ENCODE measurements around the gene CRIM1.
A peak's percentile ranks its signal among the peaks of the same experiment; 100 is the strongest.

Gene CRIM1

DNA sequence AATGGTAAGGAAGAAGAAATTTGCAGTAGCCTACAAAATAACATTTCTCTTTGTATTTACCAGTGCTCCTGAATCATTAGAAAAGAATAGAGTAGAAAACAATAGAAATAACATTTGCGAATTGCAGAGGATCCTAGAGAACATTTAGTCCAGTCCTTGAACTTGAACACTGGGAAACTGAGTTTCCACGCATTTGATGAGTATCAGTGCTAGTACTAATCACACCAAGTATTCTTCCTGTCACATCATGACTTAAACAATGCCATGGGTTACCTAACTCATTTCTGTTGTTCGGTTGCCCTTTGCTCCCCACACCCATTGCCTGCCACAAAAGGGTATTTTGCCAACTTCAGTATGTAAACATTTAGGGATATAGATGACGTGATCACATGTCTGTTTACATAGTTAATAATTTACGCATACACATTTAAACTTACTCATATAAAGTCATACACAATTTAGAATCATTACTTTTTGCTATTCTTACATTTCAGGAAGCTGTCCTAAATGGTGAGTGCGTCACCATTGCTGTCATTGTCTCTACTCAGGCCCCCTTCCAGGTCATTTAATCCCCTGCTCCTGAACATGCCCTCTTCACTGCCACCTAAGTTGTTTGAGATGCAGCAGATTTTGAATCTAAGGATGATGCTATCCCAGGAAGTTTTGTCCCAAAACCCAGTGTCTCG lies 42.3 kb downstream of the CRIM1 start:
- Histone ChIP-seq H3K4me1 (ENCODE audit: insufficient read depth, low read length) (no peaks in the 10 kb centered on the region), H3K36me3 (ENCODE audit: insufficient read depth, low read length) (no peaks in the 10 kb centered on the region), H3K9me3 (ENCODE audit: insufficient read depth, low read length, severe bottlenecking) (no peaks in the 10 kb centered on the region), H3K79me2 (ENCODE audit: insufficient read depth, low read length) (no peaks in the 10 kb centered on the region), H3K27me3 (ENCODE audit: insufficient read depth, low read length, poor library complexity) (peaks cover 2% of the 10 kb centered on the region), H2AFZ (ENCODE audit: low read depth, low read length) (no peak overlapping the region), H3K4me3 (ENCODE audit: low read depth in 1 of 2, low read length in 2 of 2) (no peak overlapping the region), H3K27ac (ENCODE audit: low read length) (no peak overlapping the region), H3K9ac (ENCODE audit: low read depth, low read length) (no peak overlapping the region), H3K4me2 (ENCODE audit: insufficient read depth, low read length) (no peak overlapping the region), H4K20me1 (ENCODE audit: insufficient read depth, low read length) (no peaks in the 10 kb centered on the region)
- no peak for DNase-seq
- ATAC-seq (ENCODE audit: insufficient read depth, low read depth), result no peak
- TF ChIP-seq EZH2 (IDR thresholded peaks at IDR 0.05; ENCODE audit: borderline replicate concordance, low read depth, low read length, severe bottlenecking) (no peak), CTCF (IDR thresholded peaks at IDR 0.05; ENCODE audit: borderline replicate concordance, extremely low read depth, low read length, poor library complexity, severe bottlenecking) (no peak)

DNA sequence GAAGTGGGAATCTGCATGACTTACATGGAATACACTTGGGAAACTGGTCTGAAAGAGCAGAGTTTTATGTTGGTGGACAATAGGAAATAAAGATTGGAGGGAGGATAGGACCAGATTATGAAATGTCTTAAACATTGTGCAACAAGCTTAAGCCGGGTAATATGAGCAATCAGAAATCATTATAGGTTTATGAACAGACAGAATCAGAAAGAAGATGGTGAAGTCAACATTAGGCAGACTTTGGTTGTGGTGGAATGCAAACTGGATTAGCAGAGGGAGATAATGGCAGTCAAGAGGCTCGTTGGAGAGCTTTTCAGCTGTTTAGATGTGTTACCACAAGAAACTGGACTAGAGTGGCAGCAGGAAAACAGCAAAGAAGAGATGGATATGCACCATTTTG lies 43.5 kb downstream of the CRIM1 start:
- TF ChIP-seq EZH2 (IDR thresholded peaks at IDR 0.05; ENCODE audit: borderline replicate concordance, low read depth, low read length, severe bottlenecking) (no peak), CTCF (IDR thresholded peaks at IDR 0.05; ENCODE audit: borderline replicate concordance, extremely low read depth, low read length, poor library complexity, severe bottlenecking) (no peak)
- no peaks in the 10 kb centered on the region for H3K4me1 ChIP-seq (ENCODE audit: insufficient read depth, low read length)
- H2AFZ ChIP-seq (ENCODE audit: low read depth, low read length), result no peak overlapping the region
- no peaks in the 10 kb centered on the region for H3K9me3 ChIP-seq (ENCODE audit: insufficient read depth, low read length, severe bottlenecking)
- no peaks in the 10 kb centered on the region for H4K20me1 ChIP-seq (ENCODE audit: insufficient read depth, low read length)
- DNase-seq (no peak), ATAC-seq (ENCODE audit: insufficient read depth, low read depth) (no peak)
- no peak overlapping the region for H3K27ac ChIP-seq (ENCODE audit: low read length)
- peaks cover 2% of the 10 kb centered on the region for H3K27me3 ChIP-seq (ENCODE audit: insufficient read depth, low read length, poor library complexity)
- no peaks in the 10 kb centered on the region for H3K36me3 ChIP-seq (ENCODE audit: insufficient read depth, low read length)
- no peaks in the 10 kb centered on the region for H3K79me2 ChIP-seq (ENCODE audit: insufficient read depth, low read length)
- H3K4me2 ChIP-seq (ENCODE audit: insufficient read depth, low read length), result no peak overlapping the region
- H3K9ac ChIP-seq (ENCODE audit: low read depth, low read length), result no peak overlapping the region
- H3K4me3 ChIP-seq (ENCODE audit: low read depth in 1 of 2, low read length in 2 of 2), result no peak overlapping the region

GRCh38 chr2:36403675-36404230 lies 48.2 kb downstream of the CRIM1 start:
- no peak overlapping the region for H3K4me3 ChIP-seq (ENCODE audit: low read depth in 1 of 2, low read length in 2 of 2)
- TF ChIP-seq EZH2 (IDR thresholded peaks at IDR 0.05; ENCODE audit: borderline replicate concordance, low read depth, low read length, severe bottlenecking), result no peak
- TF ChIP-seq CTCF (IDR thresholded peaks at IDR 0.05; ENCODE audit: borderline replicate concordance, extremely low read depth, low read length, poor library complexity, severe bottlenecking), result no peak
- H3K9me3 ChIP-seq (ENCODE audit: insufficient read depth, low read length, severe bottlenecking), result no peaks in the 10 kb centered on the region
- H3K9ac ChIP-seq (ENCODE audit: low read depth, low read length), result no peak overlapping the region
- H3K4me1 ChIP-seq (ENCODE audit: insufficient read depth, low read length), result no peaks in the 10 kb centered on the region
- ATAC-seq (ENCODE audit: insufficient read depth, low read depth) (peak; percentile 82), DNase-seq (no peak)
- no peaks in the 10 kb centered on the region for H4K20me1 ChIP-seq (ENCODE audit: insufficient read depth, low read length)
- H2AFZ ChIP-seq (ENCODE audit: low read depth, low read length), result no peak overlapping the region
- H3K36me3 ChIP-seq (ENCODE audit: insufficient read depth, low read length), result no peaks in the 10 kb centered on the region
- H3K79me2 ChIP-seq (ENCODE audit: insufficient read depth, low read length), result no peaks in the 10 kb centered on the region
- peaks cover 6% of the 10 kb centered on the region for H3K27me3 ChIP-seq (ENCODE audit: insufficient read depth, low read length, poor library complexity)
- H3K27ac ChIP-seq (ENCODE audit: low read length), result no peak overlapping the region
- H3K4me2 ChIP-seq (ENCODE audit: insufficient read depth, low read length), result no peak overlapping the region

All from DND-41 (cell line).